ENCODE data around the gene SPOPL.

GRCh38 chr2:138500592-138501424, 762 bp upstream of the SPOPL start:
- TF ChIP-seq CTCF (IDR thresholded peaks at IDR 0.05; ENCODE audit: low read length) = no peak
- TF ChIP-seq EZH2phosphoT487 (IDR thresholded peaks at IDR 0.05; ENCODE audit: low read length) = no peak
- TF ChIP-seq EZH2 (optimal IDR thresholded peaks at IDR 0.05; ENCODE audit: low read depth, low read length) = no peak
